Mononuclear cell (primary cell): ENCODE results near the gene ALPG. TPM values are rescaled to one million over a fixed set of nuclear protein-coding genes. Genes with fewer than 3 reads are reported as not detected.
"Not testable (repeated sequence)": the region's sequence is repeated elsewhere in the genome, so short reads cannot be mapped to it uniquely, and the experiment has no call there.

Source experiments
- H3K27me3 ChIP-seq: 2 replicates; pipeline ENCODE4 v1.6.0; 2011; ENCODE audit warnings: low read length, control low read depth; ENCODE audit not compliant: insufficient read depth
- H3K4me1 ChIP-seq: 2 replicates; pipeline ENCODE4 v1.5.1; 2011; ENCODE audit warnings: mild to moderate bottlenecking, low read length, control low read depth; ENCODE audit not compliant: insufficient read depth
- H3K4me3 ChIP-seq: 2 replicates; pipeline ENCODE4 v1.5.1; 2011; ENCODE audit warnings: mild to moderate bottlenecking, low read length, moderate library complexity
- H3K9me3 ChIP-seq: 2 replicates; pipeline ENCODE4 v1.5.1; 2011; ENCODE audit warnings: low read depth, mild to moderate bottlenecking, control low read depth, low read length
- total RNA-seq: library from RNA; depleted of rRNA; stranded (reverse); fragments of >200 nt; gene quantifications from one replicate; pipeline ENCODE4 v1.2.3, GENCODE V29; 2012

The ALPG gene
- total RNA-seq, 1 donor, result not detected

- Histone ChIP-seq H3K9me3 (no peaks in the 10 kb centered on the region), H3K27me3 (peaks cover 45% of the 10 kb centered on the region), H3K4me3 (no peak overlapping the region), H3K4me1 (peaks cover 9% of the 10 kb centered on the region)
These were observed 12.0 kb downstream of the ALPG start for GRCh38 chr2:232418466-232419244.

- Histone ChIP-seq H3K4me1 (peaks cover 9% of the 10 kb centered on the region), H3K4me3 (no peak overlapping the region), H3K27me3 (peaks cover 45% of the 10 kb centered on the region), H3K9me3 (no peaks in the 10 kb centered on the region)
These were observed 12.8 kb downstream of the ALPG start for GRCh38 chr2:232419245-232420072.

GRCh38 chr2:232420073-232420454, 13.4 kb downstream of the ALPG start:
- Histone ChIP-seq H3K4me1 (peaks cover 9% of the 10 kb centered on the region), H3K9me3 (no peaks in the 10 kb centered on the region), H3K27me3 (peaks cover 45% of the 10 kb centered on the region), H3K4me3 (no peak overlapping the region)

GRCh38 chr2:232420463-232421188, 14.0 kb downstream of the ALPG start:
- Histone ChIP-seq H3K27me3 (peaks cover 48% of the 10 kb centered on the region), H3K9me3 (no peaks in the 10 kb centered on the region), H3K4me1 (peaks cover 9% of the 10 kb centered on the region), H3K4me3 (no peak overlapping the region)

- H3K4me3 ChIP-seq, result no peak overlapping the region
- H3K4me1 ChIP-seq, result peaks cover 9% of the 10 kb centered on the region
- no peaks in the 10 kb centered on the region for H3K9me3 ChIP-seq
- peaks cover 48% of the 10 kb centered on the region for H3K27me3 ChIP-seq
These were observed 14.6 kb downstream of the ALPG start for GRCh38 chr2:232421189-232421785.

- peaks cover 9% of the 10 kb centered on the region for H3K4me1 ChIP-seq
- peaks cover 48% of the 10 kb centered on the region for H3K27me3 ChIP-seq
- no peaks in the 10 kb centered on the region for H3K9me3 ChIP-seq
- H3K4me3 ChIP-seq, result no peak overlapping the region
These were observed 15.4 kb downstream of the ALPG start for GRCh38 chr2:232422051-232422450.

- H3K4me3 ChIP-seq, H3K4me1 ChIP-seq, H3K9me3 ChIP-seq: not testable (repeated sequence)
- H3K27me3 ChIP-seq, result peaks cover 48% of the 10 kb centered on the region
These were observed 16.4 kb downstream of the ALPG start for GRCh38 chr2:232422996-232423395.

GRCh38 chr2:232423407-232423806, 16.8 kb downstream of the ALPG start:
- H3K4me3 ChIP-seq, H3K4me1 ChIP-seq, H3K9me3 ChIP-seq: not testable (repeated sequence)
- H3K27me3 ChIP-seq, result peaks cover 44% of the 10 kb centered on the region

- H3K4me1 ChIP-seq, result no peaks in the 10 kb centered on the region
- no peaks in the 10 kb centered on the region for H3K9me3 ChIP-seq
- no peaks in the 10 kb centered on the region for H3K27me3 ChIP-seq
- H3K4me3 ChIP-seq, result no peak overlapping the region
These were observed 25.3 kb downstream of the ALPG start for GRCh38 chr2:232431705-232432590.

- no peaks in the 10 kb centered on the region for H3K4me1 ChIP-seq
- H3K9me3 ChIP-seq, result no peaks in the 10 kb centered on the region
- no peaks in the 10 kb centered on the region for H3K27me3 ChIP-seq
- H3K4me3 ChIP-seq, result no peak overlapping the region
These were observed 26.0 kb downstream of the ALPG start for GRCh38 chr2:232432598-232433184.

GRCh38 chr2:232433622-232434021, 27.0 kb downstream of the ALPG start:
- H3K9me3 ChIP-seq, H3K4me3 ChIP-seq, H3K4me1 ChIP-seq, H3K27me3 ChIP-seq: not testable (repeated sequence)

- no peak overlapping the region for H3K4me3 ChIP-seq
- no peaks in the 10 kb centered on the region for H3K4me1 ChIP-seq
These were observed 27.4 kb downstream of the ALPG start for GRCh38 chr2:232434091-232434490.

GRCh38 chr2:232434563-232435374, 28.1 kb downstream of the ALPG start:
- Histone ChIP-seq H3K4me3 (no peak overlapping the region), H3K27me3 (no peaks in the 10 kb centered on the region), H3K9me3 (no peaks in the 10 kb centered on the region), H3K4me1 (no peaks in the 10 kb centered on the region)

More at GRCh38 chr2:232434091-232434490, 27.4 kb downstream of the ALPG start:
- H3K27me3 ChIP-seq, result no peaks in the 10 kb centered on the region
- no peaks in the 10 kb centered on the region for H3K9me3 ChIP-seq
